ENCODE results near the gene DNASE1L3.
"Not testable (repeated sequence)": the region's sequence is repeated elsewhere in the genome, so short reads cannot be mapped to it uniquely, and the experiment has no call there.

The DNASE1L3 gene

DNA sequence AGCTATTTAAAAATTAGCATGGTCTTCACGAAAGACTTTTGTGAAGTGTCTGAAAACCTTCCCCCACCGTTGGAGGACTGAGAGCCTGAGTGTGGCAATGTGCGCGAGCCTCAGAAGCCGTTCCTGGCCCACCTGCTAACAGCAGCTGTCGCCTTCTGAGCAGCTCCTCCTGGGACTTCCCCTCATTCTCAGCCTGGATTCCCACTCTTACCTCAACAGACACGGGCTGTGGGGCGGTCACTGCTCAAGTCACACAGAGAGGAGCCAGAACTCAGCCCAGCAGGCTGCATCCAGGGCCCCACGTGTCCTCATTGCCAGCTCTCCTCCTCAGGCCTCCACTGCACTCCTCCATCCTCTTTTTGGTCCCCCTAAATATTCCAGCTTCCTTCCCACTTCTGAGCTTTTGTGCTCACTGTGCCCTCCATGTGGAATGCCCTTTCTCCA, 7.8 kb downstream of the DNASE1L3 start:
- no peak for DNase-seq (ENCODE audit: extremely low read depth in 1 of 2, low read depth in 1 of 2)

- not testable (repeated sequence) for DNase-seq (ENCODE audit: extremely low read depth in 1 of 2, low read depth in 1 of 2)
These were observed 9.3 kb downstream of the DNASE1L3 start for GRCh38 chr3:58201451-58201850.

GRCh38 chr3:58200846-58201355, 9.9 kb downstream of the DNASE1L3 start:
- no peak for DNase-seq (ENCODE audit: extremely low read depth in 1 of 2, low read depth in 1 of 2)

DNA sequence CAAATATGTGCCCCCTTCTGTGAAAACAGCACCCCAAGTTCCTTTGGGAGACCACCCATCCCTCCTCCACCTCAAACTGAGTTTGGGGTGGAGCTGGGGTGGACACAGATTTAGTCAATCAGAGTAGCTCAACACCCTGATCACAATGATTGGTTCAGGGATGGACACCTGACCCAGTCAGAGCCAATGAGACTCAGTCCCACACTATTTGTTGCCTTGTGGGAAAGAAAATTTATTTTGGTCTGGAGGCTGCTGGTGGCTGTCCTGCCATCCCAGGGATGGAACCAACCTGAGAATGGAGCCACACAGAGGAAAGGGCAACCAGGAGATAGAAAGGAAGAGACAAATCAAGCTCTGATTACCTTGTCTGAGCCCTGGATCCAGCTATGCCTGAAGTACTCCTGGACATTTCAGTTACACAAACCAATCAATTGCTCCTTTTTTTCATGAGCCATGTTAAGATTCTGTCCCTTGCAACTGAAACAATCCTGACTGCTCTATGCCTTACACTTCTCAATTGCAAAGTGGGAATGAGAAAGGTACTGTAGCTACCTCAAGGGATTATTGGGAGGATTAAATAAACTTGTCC, 10.6 kb downstream of the DNASE1L3 start:
- no peak for DNase-seq (ENCODE audit: extremely low read depth in 1 of 2, low read depth in 1 of 2)

- DNase-seq (ENCODE audit: extremely low read depth in 1 of 2, low read depth in 1 of 2) = no peak
These were observed 12.0 kb downstream of the DNASE1L3 start for GRCh38 chr3:58198804-58199203.

- no peak for DNase-seq (ENCODE audit: extremely low read depth in 1 of 2, low read depth in 1 of 2)
These were observed 12.4 kb downstream of the DNASE1L3 start for GRCh38 chr3:58198362-58198761.

GRCh38 chr3:58197588-58197987, 13.2 kb downstream of the DNASE1L3 start:
- DNase-seq (ENCODE audit: extremely low read depth in 1 of 2, low read depth in 1 of 2) = no peak

- no peak for DNase-seq (ENCODE audit: extremely low read depth in 1 of 2, low read depth in 1 of 2)
These were observed 16.9 kb downstream of the DNASE1L3 start for GRCh38 chr3:58193682-58194407.

DNA sequence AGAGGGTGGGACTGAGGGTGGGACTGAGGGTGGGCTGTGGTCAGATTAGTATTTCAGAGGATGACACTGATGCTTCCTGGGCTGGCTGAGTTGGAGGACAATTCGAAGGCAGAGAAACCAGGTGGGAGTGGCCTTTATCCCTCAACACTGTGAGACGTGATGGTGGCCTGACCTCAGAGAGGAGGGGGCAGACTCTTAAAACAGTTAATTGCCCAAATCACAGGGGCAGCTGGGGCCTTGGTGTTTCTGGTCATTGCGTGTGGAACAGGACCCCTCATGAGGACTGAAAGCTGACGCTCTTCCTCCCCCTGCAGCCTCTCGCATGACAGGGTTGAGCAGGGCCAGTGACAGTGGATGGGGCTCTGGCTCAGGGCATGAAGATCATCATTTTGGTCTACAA, 18.7 kb downstream of the DNASE1L3 start:
- DNase-seq (ENCODE audit: extremely low read depth in 1 of 2, low read depth in 1 of 2) = no peak

- no peak for DNase-seq (ENCODE audit: extremely low read depth in 1 of 2, low read depth in 1 of 2)
These were observed 19.3 kb downstream of the DNASE1L3 start for GRCh38 chr3:58191361-58191991.

- DNase-seq (ENCODE audit: extremely low read depth in 1 of 2, low read depth in 1 of 2) = no peak
These were observed 19.9 kb downstream of the DNASE1L3 start for GRCh38 chr3:58190882-58191281.

GRCh38 chr3:58190291-58190690, 20.5 kb downstream of the DNASE1L3 start:
- no peak for DNase-seq (ENCODE audit: extremely low read depth in 1 of 2, low read depth in 1 of 2)

GRCh38 chr3:58189691-58190090, 21.1 kb downstream of the DNASE1L3 start:
- no peak for DNase-seq (ENCODE audit: extremely low read depth in 1 of 2, low read depth in 1 of 2)

GRCh38 chr3:58188921-58189451, 21.8 kb downstream of the DNASE1L3 start:
- no peak for DNase-seq (ENCODE audit: extremely low read depth in 1 of 2, low read depth in 1 of 2)

- DNase-seq (ENCODE audit: extremely low read depth in 1 of 2, low read depth in 1 of 2) = no peak
These were observed 22.6 kb downstream of the DNASE1L3 start for GRCh38 chr3:58188173-58188564.

DNA sequence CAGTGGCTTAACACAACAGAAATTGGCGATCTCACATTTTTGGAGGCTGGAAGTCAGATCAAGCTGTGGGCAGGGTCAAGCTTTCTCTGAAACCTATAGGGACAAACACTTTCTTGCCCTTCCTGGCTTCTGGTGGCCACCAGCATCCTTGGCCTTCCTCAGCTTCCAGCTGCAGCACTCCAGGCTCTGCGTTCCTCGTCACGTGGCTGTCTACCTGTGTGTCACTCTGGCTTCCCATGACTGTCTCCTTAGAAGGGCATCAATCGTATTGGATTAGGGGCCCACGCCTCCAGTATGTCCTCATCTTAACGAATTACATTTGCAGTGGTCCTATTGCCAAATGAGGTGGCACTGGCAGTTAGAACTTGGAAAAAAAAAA, 25.8 kb downstream of the DNASE1L3 start:
- no peak for DNase-seq (ENCODE audit: extremely low read depth in 1 of 2, low read depth in 1 of 2)

- no peak for DNase-seq (ENCODE audit: extremely low read depth in 1 of 2, low read depth in 1 of 2)
These were observed 26.3 kb downstream of the DNASE1L3 start for GRCh38 chr3:58184309-58184981.

DNA sequence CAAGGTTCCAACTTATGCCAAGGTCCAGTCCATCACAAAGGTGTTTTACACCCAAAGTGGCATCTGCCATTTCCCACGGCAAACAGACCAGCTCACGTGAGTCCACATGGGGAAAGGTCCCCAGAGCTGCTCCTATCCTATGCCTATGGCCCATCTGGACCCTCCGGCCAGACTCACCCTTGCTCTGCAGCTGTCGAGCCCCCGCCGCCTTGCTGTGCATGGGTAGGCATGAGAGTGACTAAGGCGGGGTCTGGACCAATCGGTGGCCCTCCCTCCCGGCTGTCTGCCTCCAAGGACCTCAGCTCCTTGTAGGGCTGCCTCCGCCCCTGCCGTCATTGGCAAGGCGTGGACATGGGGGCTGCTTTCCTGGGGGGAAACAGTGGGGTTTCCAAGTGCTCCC, 26.9 kb downstream of the DNASE1L3 start:
- no peak for DNase-seq (ENCODE audit: extremely low read depth in 1 of 2, low read depth in 1 of 2)

GRCh38 chr3:58183221-58183620, 27.6 kb downstream of the DNASE1L3 start:
- DNase-seq (ENCODE audit: extremely low read depth in 1 of 2, low read depth in 1 of 2) = no peak

- DNase-seq (ENCODE audit: extremely low read depth in 1 of 2, low read depth in 1 of 2) = no peak
These were observed 29.7 kb downstream of the DNASE1L3 start for GRCh38 chr3:58180940-58181587.

Data from stimulated activated CD8-positive, alpha-beta memory T cell treated with anti-CD3 and anti-CD28 coated beads, Interleukin-7, amount 100 ng/mL, for 48 hours (primary cell).